Hematopoietic multipotent progenitor cell treated with erythropoietin and hydrocortisone succinate and interleukin-3 and kit ligand, for 8 days (in vitro differentiated cells): ENCODE measurements around the gene MSL3.
A peak's percentile ranks its signal among the peaks of the same experiment; 100 is the strongest.

Source experiments
- DNase-seq: peaks from one replicate; pipeline ENCODE4 v3.0.0-alpha.2; 2015

MSL3 gene

GRCh38 chrX:11757719-11758399 is at the start of gene MSL3:
TSS of gene MSL3 (plus strand) at chrX:11758237. CDS start at chrX:11758264, 27 bp downstream.
- DNase-seq, result peak; percentile 45

GRCh38 chrX:11722304-11722703 is 35.7 kb upstream of the MSL3 start:
- no peak for DNase-seq

DNA sequence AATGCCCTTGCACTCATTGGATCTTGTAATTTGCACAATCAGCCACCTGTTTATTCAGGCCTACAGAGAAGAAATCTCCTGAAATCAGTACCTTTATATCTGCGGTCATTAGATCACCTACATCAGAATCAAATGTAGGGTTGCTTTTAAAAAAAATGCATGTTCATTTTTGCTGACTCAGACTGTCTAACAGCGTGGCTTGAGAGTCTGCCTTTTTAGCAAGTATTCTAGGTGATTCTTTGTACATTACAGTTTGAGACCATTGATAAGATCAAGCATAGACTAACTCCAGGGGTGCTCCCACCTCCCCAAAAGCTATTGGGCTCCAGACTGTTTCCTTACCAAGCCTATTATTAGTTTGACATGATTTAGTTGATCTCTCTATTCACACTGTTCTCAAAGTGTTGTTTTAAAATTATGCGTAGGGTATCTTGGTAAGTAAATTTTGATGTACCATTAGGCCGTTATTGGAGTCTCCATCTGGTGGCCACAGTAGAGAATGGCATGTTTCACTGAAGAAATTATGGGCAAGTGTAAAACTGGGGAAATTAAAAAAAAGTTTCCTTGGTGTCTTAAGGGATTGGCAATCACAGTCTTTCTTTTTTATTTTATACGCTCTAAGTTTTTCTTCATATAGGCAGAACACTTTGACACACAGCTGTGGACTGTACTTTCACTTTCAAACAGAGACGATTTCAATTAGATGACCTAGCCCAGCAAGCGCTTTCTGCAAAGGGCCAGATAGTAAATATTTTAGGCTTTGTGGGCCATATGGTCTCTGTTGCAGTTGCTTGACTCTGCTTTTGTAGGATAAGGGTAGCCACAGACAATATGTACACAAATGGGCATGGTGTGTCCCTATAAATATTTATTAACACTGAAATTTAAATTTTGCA is 33.7 kb upstream of the MSL3 start:
- peak; percentile 25 for DNase-seq

- DNase-seq, result no peak
Observed at GRCh38 chrX:11725631-11726442, 32.2 kb upstream of the MSL3 start.

- DNase-seq, result no peak
Observed at GRCh38 chrX:11728556-11728955, 29.5 kb upstream of the MSL3 start.

- no peak for DNase-seq
Observed at GRCh38 chrX:11733614-11734013, 24.4 kb upstream of the MSL3 start.

- no peak for DNase-seq
Observed at GRCh38 chrX:11739776-11740175, 18.3 kb upstream of the MSL3 start.

GRCh38 chrX:11740794-11741193 is 17.2 kb upstream of the MSL3 start:
- no peak for DNase-seq

DNA sequence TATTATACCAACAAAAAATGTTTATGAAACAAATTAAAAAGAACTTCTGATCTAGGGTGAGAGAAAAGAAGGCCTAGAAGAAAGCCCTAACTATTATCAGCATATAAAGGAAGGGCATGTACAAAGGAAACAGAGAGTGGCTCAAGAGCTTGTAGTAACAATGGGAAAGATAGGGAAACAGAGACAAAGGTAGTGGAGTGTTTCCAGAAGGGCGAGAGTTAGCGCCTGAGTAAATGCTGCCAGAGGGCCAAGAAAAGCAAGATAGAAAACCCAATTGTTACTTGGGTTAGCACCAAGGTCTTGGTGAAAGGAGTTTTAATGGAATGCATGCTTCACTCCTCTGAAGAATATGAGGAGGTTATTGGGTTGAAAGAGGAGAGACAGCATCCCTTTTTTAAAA is 16.5 kb upstream of the MSL3 start:
- no peak for DNase-seq

DNA sequence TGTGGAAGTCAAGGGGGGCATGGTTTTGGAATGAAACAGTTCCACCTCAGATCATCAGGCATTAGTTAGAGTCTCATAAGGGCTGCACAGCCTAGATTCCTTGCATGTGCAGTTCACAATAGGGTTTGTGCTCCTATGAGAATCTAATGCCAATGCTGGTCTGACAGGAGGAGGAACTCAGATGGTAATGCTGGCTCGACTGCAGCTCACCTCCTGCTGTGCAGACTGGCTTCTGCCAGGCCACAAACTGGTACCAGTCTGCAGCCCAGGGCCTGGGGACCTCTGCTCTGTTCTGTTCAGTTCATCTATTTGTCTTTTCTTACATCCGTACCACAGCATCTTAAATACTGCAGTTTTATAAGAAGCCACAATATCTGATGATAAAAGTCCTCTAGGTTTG is 12.2 kb upstream of the MSL3 start:
- DNase-seq, result no peak

GRCh38 chrX:11750046-11750445 is 8.0 kb upstream of the MSL3 start:
- DNase-seq, result no peak

DNA sequence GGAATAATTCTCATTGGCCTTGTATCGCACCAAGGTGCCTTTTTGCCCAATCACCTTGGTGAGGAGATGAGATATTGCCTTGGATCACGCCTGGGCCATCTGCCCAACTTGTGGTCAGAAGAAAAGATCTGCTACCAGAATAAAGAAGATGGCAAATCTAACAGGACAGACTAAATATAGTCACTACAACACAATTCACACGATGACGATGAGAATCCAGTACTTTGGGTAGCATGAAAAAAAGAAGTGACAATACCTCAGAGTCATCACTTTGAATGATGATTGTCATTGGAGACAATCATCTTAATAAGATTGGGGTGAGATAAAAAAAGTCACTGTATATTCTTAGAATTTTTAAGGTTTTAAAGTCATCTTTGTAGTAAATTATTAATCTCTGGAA is 7.3 kb upstream of the MSL3 start:
- DNase-seq, result no peak

DNA sequence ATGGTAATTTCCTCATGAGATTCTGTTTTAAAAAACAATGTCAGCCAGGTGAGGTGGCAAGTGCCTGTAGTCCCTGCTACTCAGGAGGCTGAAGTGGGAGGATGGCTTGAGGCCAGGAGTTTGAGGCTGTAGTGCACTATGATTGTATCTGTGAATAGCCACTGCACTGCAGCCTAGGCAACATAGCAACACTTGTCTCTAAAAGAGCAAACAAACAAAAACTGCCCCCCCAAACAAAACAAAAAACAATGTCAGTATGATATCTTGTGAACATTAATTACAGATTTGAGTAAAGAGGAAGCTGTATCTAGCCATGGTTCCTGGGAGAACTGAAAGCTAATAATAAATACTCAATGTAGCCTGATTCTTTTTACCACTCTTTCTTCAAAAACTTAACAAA is 6.8 kb upstream of the MSL3 start:
- no peak for DNase-seq

- no peak for DNase-seq
Observed at GRCh38 chrX:11753668-11754067, 4.4 kb upstream of the MSL3 start.

- DNase-seq, result no peak
Observed at GRCh38 chrX:11754958-11755645, 2.9 kb upstream of the MSL3 start.

DNA sequence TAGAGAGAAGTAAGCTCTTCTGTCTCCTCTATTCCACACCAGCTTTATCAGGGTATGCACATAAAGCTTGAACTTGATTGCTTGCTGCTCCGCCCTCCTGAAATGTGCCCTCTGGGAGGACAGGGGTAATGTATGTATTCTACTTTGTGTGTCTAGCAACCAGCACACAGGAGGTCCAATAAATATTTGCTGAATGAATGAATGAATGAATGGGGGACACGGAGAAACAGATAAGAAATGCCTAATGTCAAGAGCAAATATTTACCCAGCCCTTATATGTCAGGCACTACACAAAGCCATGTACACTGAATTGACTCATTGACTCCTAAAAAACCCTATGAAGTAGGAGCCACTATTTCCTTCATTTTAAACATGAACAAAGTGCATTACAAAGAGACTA is 2.3 kb upstream of the MSL3 start:
- DNase-seq, result no peak

GRCh38 chrX:11756354-11757318 is 1.4 kb upstream of the MSL3 start:
- DNase-seq, result no peak

- DNase-seq, result no peak
Observed at GRCh38 chrX:11757397-11757718, 679 bp upstream of the MSL3 start.

- DNase-seq, result peak; percentile 84
Observed at GRCh38 chrX:11758400-11759171, 549 bp downstream of the MSL3 start.

GRCh38 chrX:11759172-11759460 is 1.1 kb downstream of the MSL3 start:
- DNase-seq, result no peak
